ENCODE data around the gene PDE3A. TPM values are rescaled to one million over a fixed set of nuclear protein-coding genes. Genes with fewer than 3 reads are reported as not detected.
A peak's percentile ranks its signal among the peaks of the same experiment; 100 is the strongest.

Gene PDE3A
- total RNA-seq, 1 donor from 2014 or later: 1.3 TPM

GRCh38 chr12:20489645-20490044 is 121.3 kb downstream of the PDE3A start:
- peaks cover 14% of the 10 kb centered on the region for H3K4me1 Mint-ChIP-seq (ENCODE audit: low read depth, unreplicated experiment)
- no peaks in the 10 kb centered on the region for H3K27me3 Mint-ChIP-seq (ENCODE audit: unreplicated experiment)
- H3K36me3 Mint-ChIP-seq (ENCODE audit: unreplicated experiment): no peaks in the 10 kb centered on the region

GRCh38 chr12:20490213-20490612 is 121.9 kb downstream of the PDE3A start:
- DNase-seq: no peak
- H3K9me3 Mint-ChIP-seq (ENCODE audit: unreplicated experiment): no peaks in the 10 kb centered on the region
- no peaks in the 10 kb centered on the region for H3K27me3 Mint-ChIP-seq (ENCODE audit: unreplicated experiment)
- TF ChIP-seq CTCF (IDR thresholded peaks at IDR 0.05; ENCODE audit: partially characterized antibody, unreplicated experiment): no peak
- H3K4me3 Mint-ChIP-seq (ENCODE audit: unreplicated experiment): no peak overlapping the region
- H3K36me3 Mint-ChIP-seq (ENCODE audit: unreplicated experiment): no peaks in the 10 kb centered on the region
- peaks cover 14% of the 10 kb centered on the region for H3K4me1 Mint-ChIP-seq (ENCODE audit: low read depth, unreplicated experiment)
- peak overlapping the region; percentile 67 for H3K27ac Mint-ChIP-seq (ENCODE audit: unreplicated experiment)

More at GRCh38 chr12:20489645-20490044, 121.3 kb downstream of the PDE3A start:
- TF ChIP-seq CTCF (IDR thresholded peaks at IDR 0.05; ENCODE audit: partially characterized antibody, unreplicated experiment): no peak
- H3K27ac Mint-ChIP-seq (ENCODE audit: unreplicated experiment): no peak overlapping the region
- no peaks in the 10 kb centered on the region for H3K9me3 Mint-ChIP-seq (ENCODE audit: unreplicated experiment)
- no peak overlapping the region for H3K4me3 Mint-ChIP-seq (ENCODE audit: unreplicated experiment)
- DNase-seq: no peak

GRCh38 chr12:20491290-20491689 is 123.0 kb downstream of the PDE3A start:
- Mint-ChIP-seq H3K27ac (ENCODE audit: unreplicated experiment) (no peak overlapping the region), H3K4me3 (ENCODE audit: unreplicated experiment) (no peak overlapping the region), H3K36me3 (ENCODE audit: unreplicated experiment) (no peaks in the 10 kb centered on the region), H3K27me3 (ENCODE audit: unreplicated experiment) (no peaks in the 10 kb centered on the region), H3K9me3 (ENCODE audit: unreplicated experiment) (no peaks in the 10 kb centered on the region), H3K4me1 (ENCODE audit: low read depth, unreplicated experiment) (peaks cover 11% of the 10 kb centered on the region)
- no peak for DNase-seq
- TF ChIP-seq CTCF (IDR thresholded peaks at IDR 0.05; ENCODE audit: partially characterized antibody, unreplicated experiment): no peak

- no peak for DNase-seq
- Mint-ChIP-seq H3K27ac (ENCODE audit: unreplicated experiment) (no peak overlapping the region), H3K9me3 (ENCODE audit: unreplicated experiment) (no peaks in the 10 kb centered on the region), H3K4me3 (ENCODE audit: unreplicated experiment) (no peak overlapping the region), H3K4me1 (ENCODE audit: low read depth, unreplicated experiment) (peaks cover 11% of the 10 kb centered on the region), H3K36me3 (ENCODE audit: unreplicated experiment) (no peaks in the 10 kb centered on the region), H3K27me3 (ENCODE audit: unreplicated experiment) (no peaks in the 10 kb centered on the region)
- no peak for TF ChIP-seq CTCF (IDR thresholded peaks at IDR 0.05; ENCODE audit: partially characterized antibody, unreplicated experiment)
Measured at GRCh38 chr12:20492251-20492760, 124.0 kb downstream of the PDE3A start.

- Mint-ChIP-seq H3K4me3 (ENCODE audit: unreplicated experiment) (no peak overlapping the region), H3K4me1 (ENCODE audit: low read depth, unreplicated experiment) (peaks cover 11% of the 10 kb centered on the region), H3K27me3 (ENCODE audit: unreplicated experiment) (no peaks in the 10 kb centered on the region), H3K27ac (ENCODE audit: unreplicated experiment) (no peak overlapping the region), H3K36me3 (ENCODE audit: unreplicated experiment) (no peaks in the 10 kb centered on the region), H3K9me3 (ENCODE audit: unreplicated experiment) (no peaks in the 10 kb centered on the region)
- no peak for DNase-seq
- no peak for TF ChIP-seq CTCF (IDR thresholded peaks at IDR 0.05; ENCODE audit: partially characterized antibody, unreplicated experiment)
Measured at GRCh38 chr12:20493934-20494333, 125.6 kb downstream of the PDE3A start.

All from glutamatergic neuron (in vitro differentiated cells).